Left forelimb (tissue), 1 donor: ENCODE results near the gene OSBPL8.
"Not testable (repeated sequence)": the region's sequence is repeated elsewhere in the genome, so short reads cannot be mapped to it uniquely, and the experiment has no call there.

ENCODE experiments used
- DNase-seq: peaks from one replicate; pipeline ENCODE4 v3.0.0-alpha.2; 2018; ENCODE audit warnings: low spot score

The OSBPL8 gene

GRCh38 chr12:76529226-76529918 lies 30.2 kb downstream of the OSBPL8 start:
- no peak for DNase-seq

GRCh38 chr12:76523408-76523807 lies 36.2 kb downstream of the OSBPL8 start:
- no peak for DNase-seq

- no peak for DNase-seq
Observed at GRCh38 chr12:76520348-76520747, 39.2 kb downstream of the OSBPL8 start.

GRCh38 chr12:76519538-76519937 lies 40.0 kb downstream of the OSBPL8 start:
- DNase-seq = no peak

- DNase-seq = no peak
Observed at GRCh38 chr12:76518699-76519098, 40.9 kb downstream of the OSBPL8 start.

- no peak for DNase-seq
Observed at GRCh38 chr12:76515271-76515670, 44.3 kb downstream of the OSBPL8 start.

- DNase-seq = not testable (repeated sequence)
Observed at GRCh38 chr12:76511116-76511716, 48.4 kb downstream of the OSBPL8 start.

- no peak for DNase-seq
Observed at GRCh38 chr12:76508128-76508980, 51.2 kb downstream of the OSBPL8 start.

- DNase-seq = no peak
Observed at GRCh38 chr12:76506149-76506548, 53.4 kb downstream of the OSBPL8 start.

GRCh38 chr12:76505050-76505449 lies 54.5 kb downstream of the OSBPL8 start:
- no peak for DNase-seq

- no peak for DNase-seq
Observed at GRCh38 chr12:76504606-76505005, 55.0 kb downstream of the OSBPL8 start.

GRCh38 chr12:76503957-76504356 lies 55.6 kb downstream of the OSBPL8 start:
- DNase-seq = no peak

GRCh38 chr12:76501390-76501789 lies 58.2 kb downstream of the OSBPL8 start:
- no peak for DNase-seq

GRCh38 chr12:76499136-76499535 lies 60.4 kb downstream of the OSBPL8 start:
- DNase-seq = not testable (repeated sequence)

- DNase-seq = no peak
Observed at GRCh38 chr12:76495556-76495955, 64.0 kb downstream of the OSBPL8 start.

GRCh38 chr12:76491292-76491691 lies 68.3 kb downstream of the OSBPL8 start:
- no peak for DNase-seq

- no peak for DNase-seq
Observed at GRCh38 chr12:76490763-76491162, 68.8 kb downstream of the OSBPL8 start.

- no peak for DNase-seq
Observed at GRCh38 chr12:76489737-76490136, 69.8 kb downstream of the OSBPL8 start.

GRCh38 chr12:76486011-76486410 lies 73.6 kb downstream of the OSBPL8 start:
- no peak for DNase-seq

GRCh38 chr12:76480796-76481195 lies 78.8 kb downstream of the OSBPL8 start:
- DNase-seq = no peak

GRCh38 chr12:76478045-76478444 lies 81.5 kb downstream of the OSBPL8 start:
- no peak for DNase-seq

GRCh38 chr12:76472862-76473261 lies 86.7 kb downstream of the OSBPL8 start:
- not testable (repeated sequence) for DNase-seq

GRCh38 chr12:76471579-76471978 lies 88.0 kb downstream of the OSBPL8 start:
- DNase-seq = no peak
